Testis (tissue), 3 donors: Measurements from ENCODE around the gene TSC22D3. TPM values are rescaled to one million over a fixed set of nuclear protein-coding genes. Genes with fewer than 3 reads are reported as not detected.
A peak's percentile ranks its signal among the peaks of the same experiment; 100 is the strongest.

Source experiments
- DNase-seq: peaks from one replicate; pipeline ENCODE4 v3.0.0-alpha.2; 2019
- H3K27ac ChIP-seq, 2 donors: fragments of 200-600 bp; sonication (generic); one replicate each; pipeline ENCODE4 v1.5.1; 2019
- H3K27me3 ChIP-seq: fragments of 200-600 bp; sonication (generic); one replicate; pipeline ENCODE4 v1.5.1; 2019
- H3K36me3 ChIP-seq: fragments of 200-600 bp; sonication (generic); one replicate; pipeline ENCODE4 v1.5.1; 2017; ENCODE audit warnings: low read depth; ENCODE audit errors: missing control alignments
- H3K4me1 ChIP-seq: fragments of 200-600 bp; sonication (generic); one replicate; pipeline ENCODE4 v1.5.1; 2019
- H3K4me3 ChIP-seq, 2 donors: fragments of 200-600 bp; sonication (generic); one replicate each; pipeline ENCODE4 v1.5.1; 2017 to 2019
- H3K9me3 ChIP-seq: fragments of 200-600 bp; sonication (generic); one replicate; pipeline ENCODE4 v1.5.1; 2017
- CTCF ChIP-seq, 3 experiments: fragments of 450-650 bp in 2 of 3; fragments of 200-600 bp in 1 of 3; sonication (generic) in 1 of 3; IDR thresholded peaks; one replicate each; pipeline ENCODE4 v1.5.1; 2016 to 2019; ENCODE audit warnings: antibody characterized with exemption in 3 of 3, mild to moderate bottlenecking in 2 of 3, moderate library complexity in 1 of 3
- POLR2A ChIP-seq: fragments of 450-650 bp; IDR thresholded peaks from one replicate; pipeline ENCODE4 v1.6.1; 2017; ENCODE audit warnings: antibody characterized with exemption, mild to moderate bottlenecking, moderate library complexity
- WGBS, 2 donors: methylation state at CpG; one replicate each; pipeline ENCODE4 v1.1.5; 2018; 5-methylcytosine and 5-hydroxymethylcytosine counted together
- intact Hi-C: fragments of 100-400 bp; cut with DNase I; formaldehyde crosslinking; loops from one replicate; pipeline ENCODE4 v1.15.1; 2023; ENCODE audit warnings: low total_unique reads
- polyA plus RNA-seq: library from polyadenylated mRNA; stranded (reverse); fragments of 350-450 nt; fragmentation: Illumina TruSeq; extraction: RNeasy Lipid Tissue Mini Kit (QIAGEN cat#74804); gene quantifications from one replicate; pipeline ENCODE4 v1.2.3, GENCODE V29; 2014; ENCODE audit warnings: low read depth, low replicate concordance; ENCODE audit not compliant: insufficient read depth
- total RNA-seq, 2 donors: library from RNA; depleted of rRNA; stranded (reverse); fragments of >200 nt; gene quantifications; one replicate each; pipeline ENCODE4 v1.2.3, GENCODE V29; 2016

Gene TSC22D3
- total and polyA plus RNA-seq, 3 donors from 2014 or later = 65.5 to 123 (median 98.4) TPM

- Histone ChIP-seq H3K4me1 (peaks cover 6% of the 10 kb centered on the region), H3K27ac (peak overlapping the region in 1 of 2 donors; percentile 76), H3K9me3 (no peaks in the 10 kb centered on the region), H3K4me3 (no peak overlapping the region), H3K36me3 (no peaks in the 10 kb centered on the region), H3K27me3 (no peaks in the 10 kb centered on the region)
- TF ChIP-seq POLR2A (no peak), CTCF (IDR thresholded peaks at IDR 0.05) (no peak)
- intact Hi-C loops = no loop called here
- WGBS, 2 donors = 83 to 97% methylated on average over 1 to 3 of the region's 3 CpGs
- no peak for DNase-seq
Observed at GRCh38 chrX:107682256-107682655, 93.3 kb downstream of the TSC22D3 start.

DNA sequence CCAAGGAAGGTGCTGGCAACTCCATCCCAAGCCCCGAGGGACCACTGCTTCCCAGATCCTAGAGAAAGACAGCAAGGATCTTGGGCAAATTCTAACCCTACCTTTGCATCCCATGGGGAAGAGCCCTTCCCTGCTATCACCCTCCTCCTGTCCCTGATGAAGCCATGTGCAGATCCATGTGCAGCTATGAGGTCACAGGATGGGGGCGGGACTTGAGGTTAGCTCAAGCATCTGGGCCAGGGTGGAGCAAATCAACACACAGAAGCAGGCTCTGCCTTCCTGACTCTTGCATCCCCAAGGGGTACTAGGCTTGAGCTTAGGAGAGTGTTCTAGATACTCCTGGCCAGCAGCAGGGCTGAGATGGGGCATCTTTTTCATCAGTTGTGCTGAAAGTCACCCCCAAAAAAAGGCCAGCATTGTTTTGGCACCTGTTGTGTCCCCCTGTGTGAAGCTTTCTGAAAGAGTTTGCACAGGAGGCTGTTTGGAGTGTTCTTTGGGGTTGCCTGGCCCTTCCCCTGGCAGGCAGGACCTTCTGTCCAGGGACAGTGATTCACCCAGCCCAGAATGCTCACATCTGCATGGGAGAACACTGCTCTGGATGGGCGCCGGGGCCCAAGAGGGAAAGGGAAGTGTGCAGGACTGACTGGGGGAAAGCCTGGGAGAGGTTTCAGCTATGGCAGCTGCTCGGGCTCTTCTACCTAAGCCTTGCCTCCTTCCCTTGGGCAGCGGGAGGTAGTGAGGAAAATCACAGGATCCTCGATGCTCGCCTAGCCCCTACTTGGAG lies 96.4 kb downstream of the TSC22D3 start:
- WGBS, 2 donors = 80 to 91% methylated on average over 1 to 6 of the region's 8 CpGs
- Histone ChIP-seq H3K36me3 (no peaks in the 10 kb centered on the region), H3K9me3 (no peaks in the 10 kb centered on the region), H3K27ac (peak overlapping the region in 1 of 2 donors; percentile 19), H3K27me3 (no peaks in the 10 kb centered on the region), H3K4me3 (no peak overlapping the region), H3K4me1 (peaks cover 6% of the 10 kb centered on the region)
- peak; percentile 70 for DNase-seq
- intact Hi-C loops = loop anchor here (5.0 to 10.0 kb wide), 3 partner anchors 38 to 96 kb away; partner anchors contain the start of genes NCBP2L and TSC22D3
- no peak for TF ChIP-seq POLR2A
- no peak for TF ChIP-seq CTCF (IDR thresholded peaks at IDR 0.05)

- intact Hi-C loops = loop anchor here (5.0 to 10.0 kb wide), 3 partner anchors 39 to 97 kb away; partner anchors contain the start of genes NCBP2L and TSC22D3
- H3K27ac ChIP-seq = peak overlapping the region; percentile 18 to 88
- H3K9me3 ChIP-seq = no peaks in the 10 kb centered on the region
- 46 to 55% methylated on average over 4 of the region's 4 CpGs for WGBS, 2 donors
- TF ChIP-seq POLR2A = no peak
- no peak for TF ChIP-seq CTCF (IDR thresholded peaks at IDR 0.05)
- H3K36me3 ChIP-seq = no peaks in the 10 kb centered on the region
- no peak for DNase-seq
- no peaks in the 10 kb centered on the region for H3K27me3 ChIP-seq
- peaks cover 4% of the 10 kb centered on the region for H3K4me1 ChIP-seq
- H3K4me3 ChIP-seq = no peak overlapping the region
Observed at GRCh38 chrX:107677909-107678308, 97.7 kb downstream of the TSC22D3 start.

DNA sequence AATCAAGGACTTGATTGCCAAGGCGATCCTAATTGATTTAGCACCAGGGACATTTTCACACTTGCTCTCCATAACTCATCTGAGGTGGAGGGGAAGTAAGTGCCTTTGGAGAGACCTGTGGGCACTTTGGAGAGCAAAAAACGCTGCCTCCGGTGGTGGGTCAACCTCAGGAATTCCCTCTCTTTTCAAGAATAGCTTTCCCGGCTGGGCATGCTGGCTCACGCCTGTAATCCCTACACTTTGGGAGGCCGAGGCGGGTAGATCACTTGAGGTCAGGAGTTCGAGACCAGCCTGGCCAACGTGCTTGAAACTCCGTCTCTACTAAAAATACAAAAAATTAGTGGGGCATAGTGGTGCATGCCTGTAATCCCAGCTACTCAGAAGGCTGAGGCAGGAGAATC lies 98.1 kb downstream of the TSC22D3 start:
- Histone ChIP-seq H3K36me3 (no peaks in the 10 kb centered on the region), H3K27me3 (no peaks in the 10 kb centered on the region), H3K27ac (peak overlapping the region; percentile 18 to 88), H3K4me3 (no peak overlapping the region), H3K4me1 (peaks cover 4% of the 10 kb centered on the region), H3K9me3 (no peaks in the 10 kb centered on the region)
- intact Hi-C loops = loop anchor here (5.0 to 10.0 kb wide), 3 partner anchors 40 to 97 kb away; partner anchors contain the start of genes NCBP2L and TSC22D3
- no peak for TF ChIP-seq POLR2A
- TF ChIP-seq CTCF (IDR thresholded peaks at IDR 0.05) = no peak
- WGBS, 2 donors = 15 to 30% methylated on average over 4 to 10 of the region's 10 CpGs
- no peak for DNase-seq
